Neutrophil (primary cell): Measurements from ENCODE around the gene DEUP1.
"Not testable (repeated sequence)": the region's sequence is repeated elsewhere in the genome, so short reads cannot be mapped to it uniquely, and the experiment has no call there.

Source experiments
- H3K27ac ChIP-seq: fragments of 200-600 bp; sonication (generic); 2 replicates; pipeline ENCODE4 v1.5.1; 2016; ENCODE audit warnings: mild to moderate bottlenecking, moderate library complexity
- H3K27me3 ChIP-seq: fragments of 200-600 bp; sonication (generic); 2 replicates; pipeline ENCODE4 v1.6.0; 2016; ENCODE audit warnings: mild to moderate bottlenecking
- H3K36me3 ChIP-seq: fragments of 200-600 bp; sonication (generic); 2 replicates; pipeline ENCODE4 v1.5.1; 2017
- H3K4me1 ChIP-seq, 2 experiments: fragments of 200-600 bp in 1 of 2; sonication (generic) in 1 of 2; 1 replicate in 1 of 2; 2 replicates in 1 of 2; pipeline versions ENCODE4 v1.5.1 to v1.6.1; 2013 to 2016; ENCODE audit warnings: low read depth in 1 of 2, low read length in 1 of 2, mild to moderate bottlenecking in 1 of 2, moderate library complexity in 1 of 2; ENCODE audit not compliant: control insufficient read depth in 1 of 2, insufficient read depth in 1 of 2
- H3K4me3 ChIP-seq, 2 experiments: fragments of 200-600 bp in 1 of 2; sonication (generic) in 1 of 2; 1 replicate in 1 of 2; 2 replicates in 1 of 2; pipeline ENCODE4 v1.5.1; 2013 to 2016; ENCODE audit warnings: low read depth in 1 of 2, low read length in 1 of 2, mild to moderate bottlenecking in 1 of 2, moderate library complexity in 1 of 2
- H3K9me3 ChIP-seq: fragments of 200-600 bp; sonication (generic); 2 replicates; pipeline ENCODE4 v1.5.1; 2016
- CTCF ChIP-seq: fragments of 200-600 bp; sonication (generic); IDR thresholded peaks from 2 replicates; pipeline ENCODE4 v1.5.1; 2016; ENCODE audit warnings: antibody characterized with exemption

The DEUP1 gene

GRCh38 chr11:93289782-93290463 lies 40.6 kb upstream of the DEUP1 start:
- H3K4me1 ChIP-seq = no peaks in the 10 kb centered on the region
- H3K36me3 ChIP-seq = no peaks in the 10 kb centered on the region
- no peaks in the 10 kb centered on the region for H3K27me3 ChIP-seq
- H3K9me3 ChIP-seq = no peaks in the 10 kb centered on the region
- no peak overlapping the region for H3K27ac ChIP-seq
- H3K4me3 ChIP-seq = no peak overlapping the region
- TF ChIP-seq CTCF = no peak

GRCh38 chr11:93291110-93291509 lies 39.4 kb upstream of the DEUP1 start:
- H3K4me1 ChIP-seq = no peaks in the 10 kb centered on the region
- H3K27me3 ChIP-seq = no peaks in the 10 kb centered on the region
- no peak for TF ChIP-seq CTCF
- H3K4me3 ChIP-seq = no peak overlapping the region
- no peak overlapping the region for H3K27ac ChIP-seq
- H3K36me3 ChIP-seq = no peaks in the 10 kb centered on the region
- H3K9me3 ChIP-seq = no peaks in the 10 kb centered on the region

- Histone ChIP-seq H3K36me3 (no peaks in the 10 kb centered on the region), H3K27ac (no peak overlapping the region), H3K9me3 (no peaks in the 10 kb centered on the region), H3K4me1 (no peaks in the 10 kb centered on the region), H3K4me3 (no peak overlapping the region), H3K27me3 (no peaks in the 10 kb centered on the region)
- TF ChIP-seq CTCF = no peak
These were observed 38.6 kb upstream of the DEUP1 start for GRCh38 chr11:93291898-93292297.

GRCh38 chr11:93295921-93296575 lies 34.5 kb upstream of the DEUP1 start:
- no peaks in the 10 kb centered on the region for H3K4me1 ChIP-seq
- no peak for TF ChIP-seq CTCF

GRCh38 chr11:93303689-93304088 lies 26.9 kb upstream of the DEUP1 start:
- Histone ChIP-seq H3K36me3 (no peaks in the 10 kb centered on the region), H3K27me3 (no peaks in the 10 kb centered on the region), H3K4me3 (no peak overlapping the region), H3K4me1 (no peaks in the 10 kb centered on the region), H3K27ac (no peak overlapping the region), H3K9me3 (no peaks in the 10 kb centered on the region)
- no peak for TF ChIP-seq CTCF

More at GRCh38 chr11:93295921-93296575, 34.5 kb upstream of the DEUP1 start:
- no peak overlapping the region for H3K4me3 ChIP-seq
- H3K36me3 ChIP-seq = no peaks in the 10 kb centered on the region
- H3K27me3 ChIP-seq = no peaks in the 10 kb centered on the region
- H3K9me3 ChIP-seq = no peaks in the 10 kb centered on the region
- no peak overlapping the region for H3K27ac ChIP-seq

GRCh38 chr11:93314399-93314798 lies 16.1 kb upstream of the DEUP1 start:
- not testable (repeated sequence) for H3K9me3 ChIP-seq, H3K36me3 ChIP-seq, H3K4me3 ChIP-seq, H3K4me1 ChIP-seq, H3K27me3 ChIP-seq, H3K27ac ChIP-seq
